GM19324 (cell line): Measurements from ENCODE around the gene MAPK8IP1.
"Not testable (repeated sequence)": the region's sequence is repeated elsewhere in the genome, so short reads cannot be mapped to it uniquely, and the experiment has no call there.

ENCODE experiments used
- ATAC-seq: cut with Tn5 transposase; IDR thresholded peaks from one replicate; pipeline ENCODE4 v1.9.1; 2021; ENCODE audit warnings: mild to moderate bottlenecking, moderate library complexity; ENCODE audit not compliant: unreplicated experiment, low FRiP score

Gene MAPK8IP1

DNA sequence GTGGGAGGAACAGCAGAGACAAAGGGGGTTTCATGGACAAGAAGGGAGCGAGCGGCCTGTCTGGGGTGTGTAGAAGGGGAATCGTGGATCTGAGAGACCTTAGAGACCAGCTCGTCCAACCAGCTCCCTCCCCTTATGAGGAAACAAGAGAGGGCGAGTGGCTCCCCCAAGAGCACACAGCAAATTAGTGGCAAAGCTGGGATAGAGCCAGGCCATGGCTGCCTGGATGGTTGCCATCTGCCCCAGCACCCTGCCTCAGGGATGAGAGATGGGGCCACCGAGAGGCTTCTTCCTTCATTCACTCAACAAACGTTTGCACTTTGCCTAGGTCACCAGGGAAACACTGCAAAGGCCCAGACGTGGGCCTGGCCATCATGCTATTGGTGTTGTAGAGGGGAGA is 4.1 kb downstream of the MAPK8IP1 start:
- no peak for ATAC-seq

DNA sequence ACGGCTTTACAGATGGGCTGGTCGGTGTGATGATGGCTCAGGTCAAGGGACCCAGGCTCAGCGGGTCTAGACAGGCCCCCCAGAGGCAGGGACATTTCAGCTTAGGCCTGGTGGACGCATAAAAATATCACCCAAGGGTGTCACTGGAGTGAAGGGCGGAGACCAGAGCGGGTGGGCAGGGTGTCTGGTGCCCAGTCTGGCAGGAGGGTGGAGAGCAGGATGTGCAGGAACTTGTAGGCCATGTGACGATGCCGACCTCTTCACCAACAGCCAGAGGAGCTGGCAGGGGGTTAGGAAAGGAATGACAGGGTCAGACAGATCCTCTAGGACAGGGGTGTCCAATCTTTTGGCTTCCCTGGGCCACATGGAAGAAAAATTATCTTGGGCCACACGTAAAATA is 4.5 kb downstream of the MAPK8IP1 start:
- no peak for ATAC-seq

DNA sequence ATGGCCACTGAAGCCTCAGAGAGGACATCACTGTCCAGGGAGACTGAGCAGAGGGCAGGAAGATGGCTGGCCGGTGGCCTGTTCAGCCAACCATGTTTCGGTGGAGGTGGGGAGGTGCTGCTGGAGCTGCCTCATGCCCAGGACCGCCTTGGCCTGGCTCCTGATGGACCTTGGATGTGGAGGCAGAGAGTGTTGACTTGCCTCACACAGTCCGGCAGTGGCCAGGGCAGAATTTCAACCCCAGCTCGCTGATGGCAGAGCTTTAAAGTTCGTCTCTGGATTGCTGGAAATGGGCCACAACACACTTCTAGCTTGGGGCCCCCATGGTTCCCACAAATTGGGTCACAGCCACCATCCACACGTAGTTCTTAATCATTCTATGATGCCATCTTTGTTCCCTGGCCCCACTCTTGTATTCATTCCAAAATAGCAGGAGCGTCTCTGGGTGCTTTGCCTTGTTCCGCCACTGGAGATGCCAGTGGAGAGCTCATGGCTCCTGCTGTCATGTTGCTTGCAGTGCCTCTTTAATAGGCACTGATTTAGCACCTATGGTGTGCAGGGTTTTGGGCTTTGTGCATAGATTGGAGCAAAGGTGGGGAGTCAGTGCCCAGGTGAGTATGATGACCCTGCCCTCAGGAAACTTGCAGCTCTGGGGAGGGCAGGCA is 5.6 kb downstream of the MAPK8IP1 start:
- no peak for ATAC-seq

DNA sequence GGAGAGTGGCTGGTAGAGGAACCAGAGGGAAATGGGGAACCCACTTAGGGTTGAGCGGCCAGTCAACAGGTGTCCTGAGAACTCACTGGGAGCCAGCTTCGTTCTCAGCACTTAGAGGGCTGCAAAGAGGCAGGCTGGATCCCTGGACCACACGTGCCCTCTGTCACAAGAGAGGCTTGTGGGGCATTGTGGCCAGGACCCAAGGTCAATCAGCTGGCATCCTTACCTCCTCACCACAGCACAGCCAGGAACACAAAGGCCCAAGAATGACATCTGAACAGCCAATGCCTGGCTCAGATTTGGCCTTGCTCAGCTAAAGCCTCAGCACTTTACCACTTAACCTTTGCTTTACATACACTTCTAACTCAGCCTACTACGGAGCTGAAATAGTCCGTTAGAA is 7.4 kb downstream of the MAPK8IP1 start:
- no peak for ATAC-seq

DNA sequence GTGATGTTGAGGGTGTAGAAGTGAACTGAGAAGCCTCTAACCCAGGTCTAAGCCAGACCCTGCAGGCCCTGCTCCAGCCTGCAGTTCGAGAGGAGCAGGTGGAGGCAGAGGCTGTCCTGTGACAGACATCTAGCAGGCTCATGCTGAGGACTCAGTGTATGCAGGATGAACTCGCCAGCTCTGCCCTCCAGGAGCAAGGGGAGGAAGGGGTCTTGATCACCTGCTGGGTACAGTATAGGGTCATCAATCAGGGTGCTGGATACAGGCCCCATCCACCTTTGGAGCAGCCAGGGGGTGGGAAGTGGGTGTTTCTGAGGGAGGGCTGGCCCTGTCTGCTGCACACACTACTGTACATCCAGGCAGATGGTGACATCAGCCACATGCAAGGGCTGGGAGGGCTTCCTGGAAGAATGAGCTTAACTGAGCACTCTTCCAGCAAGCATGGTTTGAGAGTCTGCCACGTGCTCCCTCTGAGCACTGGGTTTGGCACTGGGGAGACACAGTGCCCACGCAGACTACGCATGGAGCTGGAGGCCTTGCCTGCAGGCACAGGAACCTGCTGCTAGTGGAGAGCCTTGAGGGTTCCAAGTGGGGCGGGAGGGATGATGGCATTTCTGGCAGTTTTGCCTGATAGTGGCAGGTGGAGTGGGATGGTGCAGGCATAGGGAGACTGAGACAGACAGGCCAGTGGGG is 9.2 kb downstream of the MAPK8IP1 start:
- ATAC-seq = no peak

DNA sequence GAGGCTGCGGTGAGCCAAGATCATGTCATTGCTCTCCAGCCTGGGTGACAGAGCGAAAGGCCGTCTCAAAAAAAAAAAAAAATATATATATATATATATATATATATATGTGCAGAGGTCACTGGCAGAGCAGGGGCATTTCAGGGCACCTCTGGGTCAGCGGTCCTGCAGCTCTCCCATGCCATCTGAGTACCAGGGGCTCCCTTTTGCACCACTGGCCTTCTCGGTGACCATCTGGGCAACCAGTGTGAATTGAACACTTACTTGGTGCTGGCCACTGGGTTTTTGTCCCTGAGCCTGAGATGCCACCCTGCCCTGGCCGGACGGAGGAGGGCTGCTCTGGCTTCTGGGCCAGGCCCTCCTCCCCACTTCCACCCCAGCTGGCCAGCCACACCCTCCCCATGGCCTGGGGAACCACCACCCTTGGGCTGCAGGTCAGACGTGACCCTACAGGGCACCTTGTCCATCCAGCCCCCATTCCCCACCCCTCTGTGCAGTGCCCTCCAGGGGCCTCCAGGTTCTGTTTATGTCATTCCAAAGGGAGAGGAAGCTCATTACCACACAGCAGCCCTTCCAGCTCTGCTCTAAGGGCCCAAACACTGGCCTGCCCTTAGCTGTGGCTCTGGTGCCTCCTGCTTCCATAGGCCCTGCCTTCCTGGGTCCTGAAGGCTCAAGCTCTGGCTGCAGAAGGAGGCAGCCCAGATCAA is 10.3 kb downstream of the MAPK8IP1 start:
- no peak for ATAC-seq

DNA sequence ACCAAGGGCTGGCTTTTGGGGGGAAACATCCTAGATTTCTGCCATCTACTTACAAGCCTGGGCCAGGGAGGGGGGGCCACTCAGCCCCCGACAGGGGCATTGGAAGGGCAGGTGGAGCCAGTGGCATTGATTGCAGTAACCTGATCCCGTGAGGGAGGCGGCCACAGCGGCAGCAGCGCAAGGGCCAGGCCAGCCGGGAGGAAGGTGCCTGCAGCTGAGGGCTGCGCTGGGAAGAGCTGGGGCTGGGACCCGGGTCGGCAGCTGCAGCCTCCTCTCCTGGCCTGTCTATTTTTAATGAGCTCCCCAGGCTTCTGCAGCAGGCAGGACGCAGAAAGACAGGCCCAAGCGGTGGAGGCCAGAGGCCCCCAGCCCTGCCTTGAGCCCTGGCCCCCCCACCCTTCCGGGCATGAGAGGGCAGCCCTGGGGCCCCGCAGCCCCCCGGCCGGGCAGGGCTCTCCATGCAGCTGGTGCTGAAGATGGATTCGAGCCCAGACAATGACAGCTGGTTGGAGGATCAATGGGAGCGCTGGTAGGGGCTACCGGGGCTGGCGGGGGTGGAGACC is 11.1 kb downstream of the MAPK8IP1 start:
- ATAC-seq = no peak

DNA sequence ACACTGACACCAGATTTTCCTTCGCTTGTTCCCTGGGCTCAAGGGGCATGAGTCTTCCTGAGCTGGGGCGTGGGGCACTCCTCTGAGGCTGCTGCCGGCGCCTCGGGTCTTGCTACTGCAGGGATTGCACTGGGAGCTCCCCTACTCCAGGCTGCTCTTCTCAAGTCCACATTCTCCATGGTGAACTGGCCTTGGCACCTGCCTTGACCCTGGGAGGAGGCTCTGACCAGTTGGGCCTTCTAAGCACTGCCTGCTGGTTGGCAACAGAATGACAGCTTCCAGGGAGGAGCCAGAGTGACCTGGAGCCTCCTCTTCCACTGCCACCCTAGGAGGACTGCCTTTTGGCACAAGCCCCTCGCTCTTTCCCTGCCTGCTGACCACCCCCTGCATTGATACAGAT is 12.1 kb downstream of the MAPK8IP1 start:
- ATAC-seq = no peak

DNA sequence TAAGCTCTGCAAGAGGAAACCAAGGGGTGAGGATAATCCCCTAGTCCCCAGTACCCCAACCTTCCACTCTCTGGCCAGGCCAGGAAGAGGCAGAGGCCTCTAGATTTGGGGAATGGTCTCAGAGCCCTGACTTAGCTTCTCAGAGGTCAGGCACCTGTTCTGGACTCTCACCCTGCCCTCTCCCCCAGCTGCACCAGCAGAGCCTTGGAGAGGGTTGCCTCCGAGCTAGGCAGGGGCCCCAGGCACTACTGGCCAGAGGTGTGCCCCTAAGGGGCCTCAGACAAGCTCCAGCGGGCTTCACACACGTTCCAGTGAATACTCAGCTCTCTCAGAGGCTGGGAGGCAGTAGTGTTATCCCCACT is 13.6 kb downstream of the MAPK8IP1 start:
- no peak for ATAC-seq

DNA sequence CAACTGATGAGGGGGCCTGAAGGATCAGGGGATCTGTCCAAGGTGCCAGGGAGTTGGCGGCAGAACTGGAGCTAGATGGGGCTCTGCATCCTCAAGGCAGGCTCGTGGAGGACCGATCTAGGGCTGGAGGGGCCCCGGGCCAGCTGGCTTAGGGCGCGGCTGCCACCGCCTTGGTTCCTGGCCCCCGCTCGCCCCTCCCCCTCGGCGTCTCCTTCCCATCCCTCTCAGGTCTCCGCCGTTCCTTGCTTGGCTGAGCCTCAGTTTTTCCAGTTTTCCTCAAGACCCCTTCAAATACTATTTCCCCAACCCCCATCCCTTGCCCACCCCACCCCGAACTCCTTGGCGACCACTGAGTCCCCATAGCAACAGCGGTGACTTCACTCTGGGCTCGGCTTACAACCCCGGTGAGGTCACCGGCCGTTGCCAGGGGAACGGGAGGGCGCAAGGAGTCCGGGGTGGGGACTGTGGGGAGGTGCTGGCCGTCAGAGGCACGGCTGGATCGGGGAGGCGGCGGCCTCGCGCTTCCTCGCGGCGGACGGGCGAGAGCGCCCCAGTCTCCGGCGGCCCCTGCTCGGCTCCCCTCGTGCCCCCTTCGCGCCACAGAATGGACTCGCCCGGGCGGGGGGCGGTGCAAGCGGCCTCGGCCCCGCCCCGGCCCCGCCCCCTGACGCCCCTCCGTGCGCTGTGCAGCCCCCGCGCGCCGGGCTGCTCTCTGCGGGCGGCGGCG is 14.2 kb downstream of the MAPK8IP1 start:
- ATAC-seq = no peak

DNA sequence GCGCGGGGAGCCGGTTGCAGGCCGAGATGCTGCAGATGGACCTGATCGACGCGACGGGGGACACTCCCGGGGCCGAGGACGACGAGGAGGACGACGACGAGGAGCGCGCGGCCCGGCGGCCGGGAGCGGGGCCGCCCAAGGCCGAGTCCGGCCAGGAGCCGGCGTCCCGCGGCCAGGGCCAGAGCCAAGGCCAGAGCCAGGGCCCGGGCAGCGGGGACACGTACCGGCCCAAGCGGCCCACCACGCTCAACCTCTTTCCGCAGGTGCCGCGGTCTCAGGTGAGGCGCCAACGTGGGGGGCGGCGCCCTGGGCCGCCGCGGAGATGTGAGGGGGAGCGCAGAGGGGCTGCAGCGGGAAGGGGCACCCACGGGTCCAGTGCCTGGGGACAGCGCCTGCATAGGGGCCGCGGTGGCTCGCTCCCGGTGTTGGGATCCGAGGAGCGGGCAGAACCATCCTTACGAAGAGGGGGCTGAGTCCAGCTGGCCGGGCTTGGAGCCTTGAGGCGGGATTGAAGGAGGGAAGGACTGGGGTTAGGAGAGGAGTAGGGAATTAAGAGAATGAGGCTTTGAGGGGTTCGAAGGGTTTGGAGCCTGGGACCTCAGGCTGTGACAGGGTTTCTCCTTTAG is 14.8 kb downstream of the MAPK8IP1 start:
- ATAC-seq = not testable (repeated sequence)

DNA sequence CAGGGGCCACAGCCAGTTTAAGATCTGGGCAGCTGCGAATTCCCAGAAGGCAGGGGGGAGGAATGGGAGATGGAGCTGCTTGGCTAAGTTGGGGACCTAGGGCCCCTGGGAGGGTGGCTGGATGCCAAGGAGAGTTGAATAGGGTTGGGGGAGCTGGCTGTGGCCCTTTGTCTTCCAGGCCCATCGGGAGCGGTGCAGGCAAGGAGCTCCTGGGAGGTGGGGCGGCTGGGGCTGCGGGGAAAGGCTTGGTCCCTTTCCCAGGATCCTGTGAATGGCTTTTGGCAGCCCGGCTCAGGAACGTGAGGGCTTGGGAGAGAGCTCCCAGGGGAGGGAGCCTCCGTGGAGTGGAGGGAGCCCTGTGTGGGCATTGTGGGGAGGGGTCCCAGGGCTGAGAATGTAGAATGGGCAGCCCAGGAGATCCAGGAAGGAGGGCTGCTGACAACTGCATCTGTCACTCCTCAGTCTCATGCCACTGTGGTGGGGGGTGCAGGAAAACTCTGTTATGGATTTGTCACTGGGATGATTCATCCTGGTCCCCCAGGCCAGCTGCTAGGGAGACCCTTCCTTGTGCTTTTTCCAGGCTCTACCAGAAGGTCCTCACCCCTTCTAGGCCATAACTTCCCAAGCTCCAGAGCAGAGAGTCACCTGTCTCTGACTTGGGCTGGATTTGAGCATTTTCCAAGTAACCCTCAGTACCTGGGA is 15.6 kb downstream of the MAPK8IP1 start:
- no peak for ATAC-seq

DNA sequence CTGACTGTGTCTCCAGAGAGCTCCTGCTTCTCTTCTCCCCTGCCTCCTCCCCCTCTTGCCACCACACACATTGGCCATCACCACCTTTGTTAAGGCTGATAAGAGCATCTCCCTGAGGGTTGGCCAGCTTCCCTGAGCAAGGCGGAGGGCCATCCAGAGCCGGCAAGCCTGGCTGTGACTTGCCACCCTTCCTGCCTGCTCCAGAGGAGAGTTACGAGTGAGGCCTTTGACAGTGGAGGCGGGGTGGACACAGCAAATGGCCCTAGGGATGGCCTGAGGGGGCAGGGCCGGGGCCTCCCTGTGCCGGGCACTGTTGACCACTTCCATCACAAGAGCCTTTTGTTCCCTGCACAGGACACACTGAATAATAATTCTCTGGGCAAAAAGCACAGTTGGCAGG is 16.2 kb downstream of the MAPK8IP1 start:
- ATAC-seq = no peak

DNA sequence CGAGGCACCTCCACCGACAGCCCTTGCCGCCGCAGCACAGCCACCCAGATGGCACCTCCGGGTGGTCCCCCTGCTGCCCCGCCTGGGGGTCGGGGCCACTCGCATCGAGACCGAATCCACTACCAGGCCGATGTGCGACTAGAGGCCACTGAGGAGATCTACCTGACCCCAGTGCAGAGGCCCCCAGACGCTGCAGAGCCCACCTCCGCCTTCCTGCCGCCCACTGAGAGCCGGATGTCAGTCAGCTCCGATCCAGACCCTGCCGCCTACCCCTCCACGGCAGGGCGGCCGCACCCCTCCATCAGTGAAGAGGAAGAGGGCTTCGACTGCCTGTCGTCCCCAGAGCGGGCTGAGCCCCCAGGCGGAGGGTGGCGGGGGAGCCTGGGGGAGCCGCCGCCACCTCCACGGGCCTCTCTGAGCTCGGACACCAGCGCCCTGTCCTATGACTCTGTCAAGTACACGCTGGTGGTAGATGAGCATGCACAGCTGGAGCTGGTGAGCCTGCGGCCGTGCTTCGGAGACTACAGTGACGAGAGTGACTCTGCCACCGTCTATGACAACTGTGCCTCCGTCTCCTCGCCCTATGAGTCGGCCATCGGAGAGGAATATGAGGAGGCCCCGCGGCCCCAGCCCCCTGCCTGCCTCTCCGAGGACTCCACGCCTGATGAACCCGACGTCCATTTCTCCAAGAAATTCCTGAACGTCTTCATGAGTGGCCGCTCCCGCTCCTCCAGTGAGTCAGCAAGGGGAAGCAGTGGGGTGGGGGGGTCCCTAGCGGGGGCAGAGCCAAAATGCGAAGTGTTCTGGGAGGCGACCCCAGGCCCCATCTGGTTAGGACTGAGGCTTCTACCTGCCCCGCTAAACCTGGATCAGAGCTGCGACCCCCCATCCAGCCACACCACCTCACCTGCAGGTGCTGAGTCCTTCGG is 17.3 kb downstream of the MAPK8IP1 start:
- no peak for ATAC-seq

DNA sequence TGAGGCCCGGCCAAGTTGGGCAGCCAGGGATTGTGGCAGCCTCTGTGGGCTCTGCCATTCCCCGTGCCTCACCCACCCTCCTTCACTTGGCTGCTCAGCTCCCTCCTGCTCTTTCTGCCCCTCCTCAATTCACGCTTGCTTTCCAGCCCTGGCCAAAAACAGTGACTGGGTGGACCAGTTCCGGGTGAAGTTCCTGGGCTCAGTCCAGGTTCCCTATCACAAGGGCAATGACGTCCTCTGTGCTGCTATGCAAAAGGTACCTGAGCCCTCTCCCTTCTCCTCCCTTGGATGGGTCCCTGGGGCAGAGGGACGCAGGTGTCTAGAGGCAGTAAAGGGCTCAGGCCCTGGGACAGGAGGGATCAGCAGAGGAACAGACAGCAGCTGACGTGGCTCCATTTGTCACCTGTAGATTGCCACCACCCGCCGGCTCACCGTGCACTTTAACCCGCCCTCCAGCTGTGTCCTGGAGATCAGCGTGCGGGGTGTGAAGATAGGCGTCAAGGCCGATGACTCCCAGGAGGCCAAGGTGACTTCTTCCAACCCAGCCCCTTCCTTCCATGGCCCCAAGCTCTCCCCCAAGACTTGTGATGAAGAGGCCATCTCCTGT is 19.0 kb downstream of the MAPK8IP1 start:
- ATAC-seq = no peak

DNA sequence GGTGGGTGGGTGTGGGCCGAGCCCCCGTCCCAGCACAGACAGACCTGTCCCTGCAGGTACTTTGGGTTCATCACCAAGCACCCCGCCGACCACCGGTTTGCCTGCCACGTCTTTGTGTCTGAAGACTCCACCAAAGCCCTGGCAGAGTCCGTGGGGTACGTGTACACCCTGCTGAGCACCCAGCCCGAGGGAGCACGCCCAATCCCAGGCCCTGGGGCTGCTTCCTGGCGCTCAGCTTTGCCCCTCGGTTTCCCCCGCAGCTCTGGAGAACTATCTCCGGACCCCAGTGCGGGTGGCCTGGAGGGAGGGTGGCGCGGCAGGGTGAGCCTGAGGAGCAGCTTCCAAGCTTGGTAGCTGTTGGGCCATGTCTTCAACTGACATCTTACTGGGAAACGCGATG is 19.6 kb downstream of the MAPK8IP1 start:
- ATAC-seq = no peak

DNA sequence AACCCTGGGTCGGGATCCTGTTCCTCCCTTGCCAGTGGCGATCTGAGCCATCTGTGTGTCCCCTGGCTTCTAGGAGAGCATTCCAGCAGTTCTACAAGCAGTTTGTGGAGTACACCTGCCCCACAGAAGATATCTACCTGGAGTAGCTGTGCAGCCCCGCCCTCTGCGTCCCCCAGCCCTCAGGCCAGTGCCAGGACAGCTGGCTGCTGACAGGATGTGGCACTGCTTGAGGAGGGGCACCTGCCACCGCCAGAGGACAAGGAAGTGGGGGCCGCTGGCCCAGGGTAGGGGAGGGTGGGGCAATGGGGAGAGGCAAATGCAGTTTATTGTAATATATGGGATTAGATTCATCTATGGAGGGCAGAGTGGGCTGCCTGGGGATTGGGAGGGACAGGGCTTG is 20.1 kb downstream of the MAPK8IP1 start:
- ATAC-seq = not testable (repeated sequence)

DNA sequence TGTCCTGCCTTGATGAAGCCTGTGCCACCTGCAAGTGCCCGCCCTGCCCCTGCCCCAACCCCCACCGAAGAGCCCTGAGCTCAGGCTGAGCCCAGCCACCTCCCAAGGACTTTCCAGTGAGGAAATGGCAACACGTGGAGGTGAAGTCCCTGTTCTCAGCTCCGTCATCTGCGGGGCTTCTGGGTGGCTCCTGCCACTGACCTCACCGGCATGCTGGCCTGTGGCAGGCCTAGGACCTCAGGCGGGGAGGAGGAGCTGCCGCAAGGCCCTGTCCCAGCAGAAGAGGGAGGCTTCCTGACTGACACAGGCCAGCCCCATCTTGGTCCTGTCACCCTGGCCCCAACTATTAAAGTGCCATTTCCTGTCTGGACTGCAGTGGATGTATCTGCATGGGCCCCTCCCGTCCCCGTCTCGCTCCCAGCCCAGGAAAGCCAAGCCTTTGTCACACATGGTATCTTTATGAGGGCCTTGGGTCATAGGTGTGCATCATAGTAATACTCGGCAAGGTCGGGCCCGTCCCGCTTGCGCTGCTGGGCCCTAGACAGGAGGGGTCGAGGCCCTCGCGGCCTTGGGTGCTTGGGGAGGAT is 20.7 kb downstream of the MAPK8IP1 start:
- no peak for ATAC-seq
